GM23338 (cell line): ENCODE results near the gene WFDC9. TPM values are rescaled to one million over a fixed set of nuclear protein-coding genes. Genes with fewer than 3 reads are reported as not detected.

Source experiments
- ATAC-seq: fragments of 200-7000 bp; cut with Tn5 transposase; 3 replicates; pipeline ENCODE4 v1.9.1; 2020
- DNase-seq: peaks from one replicate; pipeline ENCODE4 v3.0.0-alpha.2; 2015; ENCODE audit warnings: low spot score
- H2AFZ ChIP-seq: fragments of 200-600 bp; sonication (generic); 2 replicates; pipeline ENCODE4 v1.8.0; 2016; ENCODE audit warnings: antibody characterized with exemption, mild to moderate bottlenecking, moderate library complexity
- H3F3A ChIP-seq: fragments of 200-600 bp; sonication (generic); replicated peaks from 2 replicates; pipeline ENCODE4 v1.8.0; 2017; ENCODE audit warnings: antibody characterized with exemption, mixed run types, low read depth
- H3K27ac ChIP-seq: fragments of 200-600 bp; sonication (generic); 2 replicates; pipeline ENCODE4 v1.6.1; 2016; ENCODE audit warnings: low read depth
- H3K27me3 ChIP-seq: fragments of 200-600 bp; sonication (generic); 2 replicates; pipeline ENCODE4 v1.8.0; 2016; ENCODE audit warnings: mild to moderate bottlenecking, mixed run types, moderate library complexity; ENCODE audit not compliant: insufficient read depth
- H3K36me3 ChIP-seq: fragments of 200-600 bp; sonication (generic); 2 replicates; pipeline ENCODE4 v1.8.0; 2016; ENCODE audit warnings: mild to moderate bottlenecking; ENCODE audit not compliant: insufficient read depth
- H3K4me1 ChIP-seq: fragments of 200-600 bp; sonication (generic); 2 replicates; pipeline ENCODE4 v1.8.0; 2016; ENCODE audit warnings: mild to moderate bottlenecking, moderate library complexity; ENCODE audit not compliant: insufficient read depth
- H3K4me2 ChIP-seq: fragments of 200-600 bp; sonication (generic); 2 replicates; pipeline ENCODE4 v1.7.1; 2017; ENCODE audit warnings: mixed run types
- H3K4me3 ChIP-seq: fragments of 200-600 bp; sonication (generic); 2 replicates; pipeline ENCODE4 v1.6.1; 2016; ENCODE audit warnings: mixed run types
- H3K79me2 ChIP-seq: fragments of 200-600 bp; sonication (generic); replicated peaks from 2 replicates; pipeline ENCODE4 v1.8.0; 2017; ENCODE audit warnings: mild to moderate bottlenecking; ENCODE audit not compliant: insufficient read depth
- H3K9me2 ChIP-seq: fragments of 200-600 bp; sonication (generic); 2 replicates; pipeline ENCODE4 v1.8.0; 2017; ENCODE audit not compliant: insufficient read depth
- H4K20me1 ChIP-seq: fragments of 200-600 bp; sonication (generic); replicated peaks from 2 replicates; pipeline ENCODE4 v1.8.0; 2017; ENCODE audit warnings: mild to moderate bottlenecking; ENCODE audit not compliant: insufficient read depth
- H3K27ac Mint-ChIP-seq: 2 replicates; pipeline ENCODE4 v1.8.0; 2020; ENCODE audit warnings: inconsistent platforms, mild to moderate bottlenecking, moderate library complexity, mixed read lengths
- H3K27me3 Mint-ChIP-seq: 3 replicates; pipeline ENCODE4 v1.8.0; 2022; ENCODE audit warnings: low read depth, mild to moderate bottlenecking, moderate library complexity, mixed read lengths, inconsistent platforms; ENCODE audit not compliant: insufficient read depth, poor library complexity
- H3K36me3 Mint-ChIP-seq: 3 replicates; pipeline ENCODE4 v1.8.0; 2021; ENCODE audit warnings: low read depth, mild to moderate bottlenecking, inconsistent platforms, moderate library complexity, mixed read lengths
- H3K4me1 Mint-ChIP-seq: 3 replicates; pipeline ENCODE4 v1.8.0; 2020; ENCODE audit warnings: mild to moderate bottlenecking, inconsistent platforms, mixed read lengths
- H3K4me3 Mint-ChIP-seq: 3 replicates; pipeline ENCODE4 v1.8.0; 2021; ENCODE audit warnings: moderate library complexity, mild to moderate bottlenecking, inconsistent platforms, mixed read lengths
- H3K9me3 Mint-ChIP-seq: 3 replicates; pipeline ENCODE4 v1.8.0; 2020; ENCODE audit warnings: moderate library complexity, mild to moderate bottlenecking, inconsistent platforms, mixed read lengths
- CREB1 ChIP-seq: fragments of 250-450 bp; sonication (Bioruptor Pico); IDR thresholded peaks from 2 replicates; pipeline ENCODE4 v1.5.0; 2020; ENCODE audit warnings: low read depth, mild to moderate bottlenecking, moderate library complexity
- CTCF ChIP-seq, 2 experiments: fragments of 200-600 bp in 1 of 2; sonication (generic) in 1 of 2; conservative IDR thresholded peaks; 2 replicates each; pipeline versions ENCODE4 v1.5.1 to v1.6.1; 2016 to 2017; ENCODE audit warnings: antibody characterized with exemption in 2 of 2, low read depth in 2 of 2, mild to moderate bottlenecking in 2 of 2, moderate library complexity in 1 of 2
- JUNB ChIP-seq: IDR thresholded peaks from one replicate; pipeline ENCODE4 v1.6.1; 2016; ENCODE audit warnings: antibody characterized with exemption; ENCODE audit not compliant: unreplicated experiment
- NANOG ChIP-seq: IDR thresholded peaks from 2 replicates; pipeline ENCODE4 v1.6.1; 2016; ENCODE audit warnings: antibody characterized with exemption, borderline replicate concordance
- POLR2AphosphoS5 ChIP-seq: IDR thresholded peaks from 2 replicates; pipeline ENCODE4 v1.6.1; 2016; ENCODE audit warnings: antibody characterized with exemption, low read depth
- STAT1 ChIP-seq: IDR thresholded peaks from one replicate; pipeline ENCODE4 v1.6.1; 2016; ENCODE audit warnings: antibody characterized with exemption; ENCODE audit not compliant: unreplicated experiment
- ZNF114 ChIP-seq: fragments of 250-450 bp; sonication (Bioruptor Pico); IDR thresholded peaks from 2 replicates; pipeline ENCODE4 v1.5.0; 2020; ENCODE audit warnings: mild to moderate bottlenecking, moderate library complexity
- ZNF331 ChIP-seq: fragments of 250-450 bp; sonication (Bioruptor Pico); IDR thresholded peaks from 2 replicates; pipeline ENCODE4 v1.5.0; 2020; ENCODE audit warnings: low read depth, mild to moderate bottlenecking, moderate library complexity
- ZNF462 ChIP-seq: fragments of 250-450 bp; sonication (Bioruptor Pico); IDR thresholded peaks from 2 replicates; pipeline ENCODE4 v1.5.0; 2020; ENCODE audit warnings: mild to moderate bottlenecking, moderate library complexity
- polyA plus RNA-seq: library from polyadenylated mRNA; unstranded; fragments of >200 nt; fragmentation: Nextera tagmentation; extraction: Ambion mirVana; gene quantifications from 2 replicates; pipeline ENCODE4 v1.2.1, GENCODE V29; 2016
- total RNA-seq: library from RNA; depleted of rRNA; stranded (reverse); fragments of >200 nt; shearing (Covaris generic); gene quantifications from 2 replicates; pipeline ENCODE4 v1.2.3, GENCODE V29; 2014
- TF ChIP-seq, protein P1 (sequence below): IDR thresholded peaks from one replicate; pipeline ENCODE4 v1.6.1; 2018; ENCODE audit warnings: antibody characterized with exemption; ENCODE audit not compliant: unreplicated experiment
- TF ChIP-seq, protein P2 (sequence below): IDR thresholded peaks from 2 replicates; pipeline ENCODE4 v1.6.1; 2016; ENCODE audit warnings: antibody characterized with exemption

The WFDC9 gene
- total and polyA plus RNA-seq, 2 experiments from 2014 or later = not detected

DNA sequence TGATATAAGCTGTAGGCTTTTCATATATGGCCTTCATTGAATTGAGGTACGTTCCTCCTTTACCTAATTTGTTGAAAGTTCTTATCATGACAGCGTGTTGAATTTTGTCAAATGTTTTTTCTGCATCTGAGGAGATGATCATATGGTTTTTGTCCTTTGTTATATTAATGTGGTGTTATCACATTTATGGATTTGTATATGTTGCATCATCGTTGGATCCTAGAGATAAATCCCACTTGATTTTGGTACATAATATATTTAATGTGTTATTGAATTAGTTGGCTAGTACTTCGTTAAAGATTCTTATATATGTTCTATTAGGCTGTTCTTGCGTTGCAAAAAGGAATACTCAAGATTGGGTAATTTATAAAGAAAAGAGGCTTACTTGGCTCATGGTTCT, 8.6 kb upstream of the WFDC9 start:
- Histone ChIP-seq H2AFZ (no peak overlapping the region), H3F3A (no peaks in the 10 kb centered on the region), H3K4me2 (no peak overlapping the region), H3K4me1 (no peaks in the 10 kb centered on the region), H3K27ac (no peak overlapping the region), H3K79me2 (no peaks in the 10 kb centered on the region), H3K36me3 (no peaks in the 10 kb centered on the region), H3K9me2 (peaks cover 4% of the 10 kb centered on the region), H4K20me1 (no peaks in the 10 kb centered on the region), H3K27me3 (no peaks in the 10 kb centered on the region), H3K4me3 (no peak overlapping the region)
- H3K27me3 Mint-ChIP-seq = no peaks in the 10 kb centered on the region
- H3K9me3 Mint-ChIP-seq = peaks cover 1% of the 10 kb centered on the region; the same call in 1 of the 3 replicates
- ATAC-seq (no peak), DNase-seq (no peak)
- no peak for TF ChIP-seq CTCF (conservative IDR thresholded peaks at IDR 0.05; ENCODE audit: low read depth in 2 of 2)
- TF ChIP-seq, protein P1, sequence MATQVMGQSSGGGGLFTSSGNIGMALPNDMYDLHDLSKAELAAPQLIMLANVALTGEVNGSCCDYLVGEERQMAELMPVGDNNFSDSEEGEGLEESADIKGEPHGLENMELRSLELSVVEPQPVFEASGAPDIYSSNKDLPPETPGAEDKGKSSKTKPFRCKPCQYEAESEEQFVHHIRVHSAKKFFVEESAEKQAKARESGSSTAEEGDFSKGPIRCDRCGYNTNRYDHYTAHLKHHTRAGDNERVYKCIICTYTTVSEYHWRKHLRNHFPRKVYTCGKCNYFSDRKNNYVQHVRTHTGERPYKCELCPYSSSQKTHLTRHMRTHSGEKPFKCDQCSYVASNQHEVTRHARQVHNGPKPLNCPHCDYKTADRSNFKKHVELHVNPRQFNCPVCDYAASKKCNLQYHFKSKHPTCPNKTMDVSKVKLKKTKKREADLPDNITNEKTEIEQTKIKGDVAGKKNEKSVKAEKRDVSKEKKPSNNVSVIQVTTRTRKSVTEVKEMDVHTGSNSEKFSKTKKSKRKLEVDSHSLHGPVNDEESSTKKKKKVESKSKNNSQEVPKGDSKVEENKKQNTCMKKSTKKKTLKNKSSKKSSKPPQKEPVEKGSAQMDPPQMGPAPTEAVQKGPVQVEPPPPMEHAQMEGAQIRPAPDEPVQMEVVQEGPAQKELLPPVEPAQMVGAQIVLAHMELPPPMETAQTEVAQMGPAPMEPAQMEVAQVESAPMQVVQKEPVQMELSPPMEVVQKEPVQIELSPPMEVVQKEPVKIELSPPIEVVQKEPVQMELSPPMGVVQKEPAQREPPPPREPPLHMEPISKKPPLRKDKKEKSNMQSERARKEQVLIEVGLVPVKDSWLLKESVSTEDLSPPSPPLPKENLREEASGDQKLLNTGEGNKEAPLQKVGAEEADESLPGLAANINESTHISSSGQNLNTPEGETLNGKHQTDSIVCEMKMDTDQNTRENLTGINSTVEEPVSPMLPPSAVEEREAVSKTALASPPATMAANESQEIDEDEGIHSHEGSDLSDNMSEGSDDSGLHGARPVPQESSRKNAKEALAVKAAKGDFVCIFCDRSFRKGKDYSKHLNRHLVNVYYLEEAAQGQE = no peak
- no peak for TF ChIP-seq ZNF331 (CRISPR knock-in tag)
- no peak for TF ChIP-seq POLR2AphosphoS5
- no peak for TF ChIP-seq STAT1
- TF ChIP-seq JUNB = no peak
- no peak for TF ChIP-seq CREB1
- TF ChIP-seq, protein P2, sequence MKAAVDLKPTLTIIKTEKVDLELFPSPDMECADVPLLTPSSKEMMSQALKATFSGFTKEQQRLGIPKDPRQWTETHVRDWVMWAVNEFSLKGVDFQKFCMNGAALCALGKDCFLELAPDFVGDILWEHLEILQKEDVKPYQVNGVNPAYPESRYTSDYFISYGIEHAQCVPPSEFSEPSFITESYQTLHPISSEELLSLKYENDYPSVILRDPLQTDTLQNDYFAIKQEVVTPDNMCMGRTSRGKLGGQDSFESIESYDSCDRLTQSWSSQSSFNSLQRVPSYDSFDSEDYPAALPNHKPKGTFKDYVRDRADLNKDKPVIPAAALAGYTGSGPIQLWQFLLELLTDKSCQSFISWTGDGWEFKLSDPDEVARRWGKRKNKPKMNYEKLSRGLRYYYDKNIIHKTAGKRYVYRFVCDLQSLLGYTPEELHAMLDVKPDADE = no peak
- TF ChIP-seq NANOG = no peak
- TF ChIP-seq ZNF114 (CRISPR knock-in tag) = no peak
- H3K36me3 Mint-ChIP-seq = no peaks in the 10 kb centered on the region; the same call in 2 of the 3 replicates
- H3K27ac Mint-ChIP-seq = no peak overlapping the region
- no peak overlapping the region for H3K4me3 Mint-ChIP-seq
- no peaks in the 10 kb centered on the region for H3K4me1 Mint-ChIP-seq

- H3K9me3 Mint-ChIP-seq = no peaks in the 10 kb centered on the region
- H3K27ac Mint-ChIP-seq = no peak overlapping the region
- Histone ChIP-seq H3K79me2 (no peaks in the 10 kb centered on the region), H2AFZ (no peak overlapping the region), H3K27ac (no peak overlapping the region), H3K4me1 (no peaks in the 10 kb centered on the region), H3K4me2 (no peak overlapping the region), H3K4me3 (no peak overlapping the region), H3K9me2 (peaks cover 12% of the 10 kb centered on the region), H3F3A (no peaks in the 10 kb centered on the region), H4K20me1 (no peaks in the 10 kb centered on the region), H3K36me3 (no peaks in the 10 kb centered on the region), H3K27me3 (no peaks in the 10 kb centered on the region)
- no peak overlapping the region for H3K4me3 Mint-ChIP-seq
- DNase-seq (no peak), ATAC-seq (no peak)
- H3K27me3 Mint-ChIP-seq = peaks cover 3% of the 10 kb centered on the region
- H3K4me1 Mint-ChIP-seq = no peaks in the 10 kb centered on the region
- H3K36me3 Mint-ChIP-seq = no peaks in the 10 kb centered on the region
- TF ChIP-seq ZNF462 (CRISPR knock-in tag) = no peak
- TF ChIP-seq NANOG = no peak
These were observed 5.4 kb upstream of the WFDC9 start for GRCh38 chr20:45636513-45636912.
